ENCODE results near the gene CYP2R1.
A peak's percentile ranks its signal among the peaks of the same experiment; 100 is the strongest.
"Not testable (repeated sequence)": the region's sequence is repeated elsewhere in the genome, so short reads cannot be mapped to it uniquely, and the experiment has no call there.

The CYP2R1 gene

DNA sequence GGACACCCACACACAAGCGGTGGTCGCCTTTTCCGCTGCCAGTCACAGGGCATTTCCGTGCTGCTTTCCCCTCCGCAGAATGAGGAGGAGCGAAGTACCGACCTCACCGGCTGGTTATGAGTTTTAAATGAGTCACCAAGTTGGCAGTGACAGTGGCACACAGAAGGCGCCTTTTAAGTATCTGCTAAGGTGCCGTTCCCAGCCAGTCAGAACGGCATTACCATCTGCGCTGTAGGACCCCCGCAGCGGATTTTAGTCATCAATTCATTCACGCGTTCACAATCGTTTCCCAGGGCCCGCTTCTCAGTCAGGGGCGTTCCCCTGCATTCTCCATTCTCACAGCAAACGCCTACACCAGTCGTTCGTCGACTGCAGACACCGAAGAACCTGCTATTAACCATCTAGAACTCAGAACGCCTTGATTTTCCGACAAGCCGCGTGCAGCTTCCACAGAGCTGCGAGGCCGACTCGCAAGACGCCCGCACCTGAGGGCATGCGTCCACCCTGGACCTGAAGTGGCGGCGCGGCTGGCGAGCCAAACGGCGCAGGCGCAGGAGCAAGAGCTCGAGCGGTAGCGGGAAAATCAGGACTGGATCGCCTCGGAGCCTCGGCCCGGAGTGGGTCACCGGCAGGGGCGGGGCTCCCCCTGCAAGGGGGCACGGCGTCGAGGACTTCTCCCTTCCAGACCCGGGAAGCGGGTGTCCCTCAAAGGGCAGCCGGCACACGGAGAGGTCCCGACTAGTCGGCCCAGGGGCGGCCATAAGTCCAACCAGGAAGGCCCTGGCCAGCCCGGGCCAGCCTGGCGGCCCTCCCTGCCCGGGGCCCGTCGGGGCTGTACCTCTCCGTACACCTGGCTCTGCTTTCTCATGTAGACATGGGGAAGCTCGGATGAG is 642 bp downstream of the CYP2R1 start:
- DNase-seq = peak; percentile 59 to 79 (median 62)

- DNase-seq = no peak
Measured at GRCh38 chr11:14886513-14886912, 5.5 kb downstream of the CYP2R1 start.

GRCh38 chr11:14884667-14885273 is 7.3 kb downstream of the CYP2R1 start:
- no peak for DNase-seq

DNA sequence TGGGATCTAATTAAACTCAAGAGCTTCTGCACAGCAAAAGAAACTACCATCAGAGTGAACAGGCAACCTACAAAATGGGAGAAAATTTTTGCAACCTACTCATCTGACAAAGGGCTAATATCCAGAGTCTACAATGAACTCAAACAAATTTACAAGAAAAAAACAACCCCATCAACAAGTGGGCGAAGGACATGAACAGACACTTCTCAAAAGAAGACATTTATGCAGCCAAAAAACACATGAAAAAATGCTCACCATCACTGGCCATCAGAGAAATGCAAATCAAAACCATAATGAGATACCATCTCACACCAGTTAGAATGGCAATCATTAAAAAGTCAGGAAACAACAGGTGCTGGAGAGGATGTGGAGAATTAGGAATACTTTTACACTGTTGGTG is 8.3 kb downstream of the CYP2R1 start:
- not testable (repeated sequence) for DNase-seq

- DNase-seq = no peak
Measured at GRCh38 chr11:14882196-14882595, 9.8 kb downstream of the CYP2R1 start.

GRCh38 chr11:14881576-14882193 is 10.3 kb downstream of the CYP2R1 start:
- DNase-seq = no peak

DNA sequence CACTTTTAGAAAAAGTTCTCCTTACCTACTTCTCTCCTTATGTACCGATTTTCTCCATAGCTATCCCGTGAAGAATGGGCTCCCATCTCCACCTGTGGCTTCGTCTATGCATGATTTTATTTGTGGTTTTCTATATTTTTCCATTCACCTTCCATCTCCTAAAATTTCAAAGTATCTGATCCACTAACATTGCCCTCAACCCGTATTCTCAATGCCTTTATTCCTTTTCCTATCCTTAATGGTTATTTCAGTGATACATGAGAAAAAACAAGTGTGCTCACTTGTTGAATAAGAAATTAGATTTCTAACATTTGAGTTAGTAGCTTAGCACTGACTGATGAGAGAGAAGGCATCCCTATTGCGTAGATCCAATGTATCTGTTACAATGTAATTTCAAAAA is 16.9 kb downstream of the CYP2R1 start:
- DNase-seq = no peak

DNA sequence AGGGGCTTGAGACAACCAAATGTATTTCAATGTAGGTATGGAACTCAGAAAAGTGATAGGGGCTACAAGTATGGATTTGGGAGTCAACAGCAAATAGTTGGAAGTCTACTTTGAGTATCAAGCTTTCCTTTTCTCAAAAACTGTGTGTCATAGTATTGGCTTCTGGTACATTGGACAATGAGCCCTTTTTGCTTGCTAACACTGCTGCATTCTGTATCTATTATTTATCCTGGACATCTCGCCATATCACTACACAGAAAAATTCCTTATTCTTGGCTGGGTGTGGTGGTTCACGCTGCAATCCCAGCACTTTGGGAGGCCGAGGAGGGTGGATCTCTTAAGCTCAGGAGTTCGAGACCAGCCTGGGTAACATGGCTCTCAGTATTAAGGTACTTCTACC is 18.4 kb downstream of the CYP2R1 start:
- DNase-seq = no peak

DNA sequence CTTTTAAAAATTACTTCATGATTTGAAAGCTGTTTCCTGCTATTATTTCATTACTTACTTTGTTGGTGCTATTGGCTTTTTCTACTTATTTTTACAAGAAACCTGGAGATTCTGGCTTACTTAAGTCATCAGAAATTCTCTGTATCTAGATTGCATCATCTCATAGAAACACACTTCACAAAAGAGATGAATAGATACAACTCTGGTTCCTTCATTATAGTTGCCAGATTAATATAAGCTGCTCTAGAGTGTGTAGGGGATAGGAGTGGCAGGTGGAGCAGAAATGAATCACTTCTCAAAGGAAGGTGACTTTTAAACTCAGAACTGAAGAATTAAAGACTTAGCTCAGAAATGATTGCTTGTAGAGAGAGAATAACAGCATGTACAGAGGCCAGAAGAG is 20.0 kb downstream of the CYP2R1 start:
- DNase-seq = no peak

- not testable (repeated sequence) for DNase-seq
Measured at GRCh38 chr11:14863775-14864174, 28.3 kb downstream of the CYP2R1 start.

DNA sequence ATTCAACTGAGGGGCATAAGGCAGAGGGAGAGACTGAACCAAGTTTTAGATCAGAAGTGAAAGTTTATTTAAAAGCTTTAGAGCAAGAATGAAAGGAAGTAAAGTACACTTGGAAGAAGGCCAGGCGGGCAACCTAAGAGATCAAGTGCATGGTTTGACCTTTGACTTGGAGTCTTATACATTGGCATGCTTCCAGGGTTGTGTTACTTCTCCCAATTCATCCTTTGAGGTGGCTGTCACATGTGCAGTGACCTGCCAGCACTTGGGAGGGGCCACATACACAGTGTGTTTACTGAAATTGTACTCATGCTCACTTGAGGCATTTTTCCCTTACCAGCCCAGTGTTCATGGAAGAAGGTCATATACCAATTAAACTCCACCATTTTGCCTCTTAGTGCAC is 30.4 kb downstream of the CYP2R1 start:
- DNase-seq = no peak

- DNase-seq = no peak
Measured at GRCh38 chr11:14860511-14860910, 31.5 kb downstream of the CYP2R1 start.

DNA sequence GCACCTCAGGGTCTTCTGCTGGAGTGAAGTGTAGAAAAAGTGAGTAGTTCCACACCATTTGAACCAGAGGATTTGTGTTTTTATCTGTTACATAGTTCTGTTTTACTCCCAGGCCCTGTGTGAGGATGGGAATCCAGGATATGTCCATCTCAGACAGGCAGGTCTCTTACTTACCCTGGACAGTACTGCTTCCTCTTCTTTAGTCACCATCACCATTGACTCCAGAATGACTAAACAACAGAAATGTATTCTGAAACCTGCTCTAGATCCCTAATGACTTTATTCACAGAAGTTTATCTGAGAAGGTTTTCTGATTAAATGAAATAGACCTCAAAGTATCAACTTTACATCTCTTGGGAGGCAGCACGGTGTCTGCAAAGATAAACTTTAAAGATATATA is 33.6 kb downstream of the CYP2R1 start:
- DNase-seq = no peak

- no peak for DNase-seq
Measured at GRCh38 chr11:14857621-14858020, 34.4 kb downstream of the CYP2R1 start.

DNA sequence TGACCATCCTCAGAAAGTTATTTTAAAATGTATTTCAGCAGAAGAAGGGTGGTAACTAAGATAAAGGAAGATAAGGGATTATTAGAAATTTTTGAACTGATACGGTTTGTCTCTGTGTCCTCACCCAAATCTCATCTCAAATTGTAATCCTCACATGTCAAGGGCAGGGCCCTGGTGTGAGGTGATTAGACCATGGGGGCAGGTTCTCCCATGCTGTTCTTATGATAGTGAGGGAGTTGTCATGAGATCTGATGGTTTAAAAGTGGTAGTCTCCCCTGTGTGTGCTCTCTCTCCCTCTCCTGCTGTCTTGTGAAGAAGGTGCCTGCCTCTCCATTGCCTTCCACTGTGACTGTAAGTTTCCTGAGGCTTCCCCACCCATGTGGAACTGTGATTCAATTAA is 36.1 kb downstream of the CYP2R1 start:
- DNase-seq = no peak

DNA sequence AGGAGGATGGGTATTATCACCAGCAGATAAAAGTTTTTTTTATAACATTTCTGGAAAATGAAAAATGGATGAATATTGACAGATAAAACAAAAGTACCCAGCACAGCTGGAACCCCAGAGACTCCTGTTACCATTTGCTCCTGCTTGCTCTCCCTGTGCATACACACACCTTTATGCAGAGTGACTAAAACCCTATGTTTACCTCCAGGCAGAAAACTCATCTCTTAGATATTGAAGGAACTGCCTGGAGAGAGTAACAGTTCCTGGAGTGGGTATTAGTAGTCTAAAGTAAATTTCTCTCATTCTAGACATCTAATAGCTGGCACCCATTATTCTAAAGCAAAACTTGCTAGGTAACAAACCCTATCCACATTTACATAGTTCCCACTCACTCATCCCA is 38.0 kb downstream of the CYP2R1 start:
- no peak for DNase-seq

GRCh38 chr11:14852571-14853177 is 39.4 kb downstream of the CYP2R1 start:
- no peak for DNase-seq

- DNase-seq = no peak
Measured at GRCh38 chr11:14842002-14842401, 50.0 kb downstream of the CYP2R1 start.

- DNase-seq = no peak
Measured at GRCh38 chr11:14835496-14836492, 56.2 kb downstream of the CYP2R1 start.

Data from activated naive CD4-positive, alpha-beta T cell (primary cell).